Measurements from ENCODE around the gene PINLYP. TPM values are rescaled to one million over a fixed set of nuclear protein-coding genes. Genes with fewer than 3 reads are reported as not detected.

The PINLYP gene
- total RNA-seq, 4 donors from 2014 or later: 1.1 to 4.0 (median 1.6) TPM; not detected in 1

- WGBS, 2 donors (ENCODE audit: low coverage in 1 of 2): 2% methylated on average over 43 of the region's 64 CpGs; no CpG with 5 or more reads in 1 of the 2 donors
- Histone ChIP-seq H3K27ac (peak overlapping the region; percentile 86 to 98 (median 96)), H3K9me3 (no peaks in the 10 kb centered on the region), H3K36me3 (peaks cover 0 to 20% (median 9%) of the 10 kb centered on the region in 4 donors), H3K4me3 (peak overlapping the region; percentile 44 to 88 (median 62)), H3K27me3 (no peaks in the 10 kb centered on the region), H3K4me1 (peaks cover 25 to 40% (median 31%) of the 10 kb centered on the region in 4 donors)
- TF ChIP-seq EP300 (IDR thresholded peaks at IDR 0.05; ENCODE audit: low read depth): no peak
- TF ChIP-seq POLR2A (IDR thresholded peaks at IDR 0.05): peak; percentile 26
- TF ChIP-seq, protein P1, sequence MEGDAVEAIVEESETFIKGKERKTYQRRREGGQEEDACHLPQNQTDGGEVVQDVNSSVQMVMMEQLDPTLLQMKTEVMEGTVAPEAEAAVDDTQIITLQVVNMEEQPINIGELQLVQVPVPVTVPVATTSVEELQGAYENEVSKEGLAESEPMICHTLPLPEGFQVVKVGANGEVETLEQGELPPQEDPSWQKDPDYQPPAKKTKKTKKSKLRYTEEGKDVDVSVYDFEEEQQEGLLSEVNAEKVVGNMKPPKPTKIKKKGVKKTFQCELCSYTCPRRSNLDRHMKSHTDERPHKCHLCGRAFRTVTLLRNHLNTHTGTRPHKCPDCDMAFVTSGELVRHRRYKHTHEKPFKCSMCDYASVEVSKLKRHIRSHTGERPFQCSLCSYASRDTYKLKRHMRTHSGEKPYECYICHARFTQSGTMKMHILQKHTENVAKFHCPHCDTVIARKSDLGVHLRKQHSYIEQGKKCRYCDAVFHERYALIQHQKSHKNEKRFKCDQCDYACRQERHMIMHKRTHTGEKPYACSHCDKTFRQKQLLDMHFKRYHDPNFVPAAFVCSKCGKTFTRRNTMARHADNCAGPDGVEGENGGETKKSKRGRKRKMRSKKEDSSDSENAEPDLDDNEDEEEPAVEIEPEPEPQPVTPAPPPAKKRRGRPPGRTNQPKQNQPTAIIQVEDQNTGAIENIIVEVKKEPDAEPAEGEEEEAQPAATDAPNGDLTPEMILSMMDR (IDR thresholded peaks at IDR 0.05): peak; percentile 57 to 86 (median 75)
- peak in 1 of 3 donors; percentile 7 for TF ChIP-seq POLR2AphosphoS5 (IDR thresholded peaks at IDR 0.05)
- in situ Hi-C loops (cut with MboI; ENCODE audit: low pct_ligation_motif_present in 1 of 4, low pct_unique_long_range_greater_than_20kb in 1 of 4, low sequenced_read_pairs in 3 of 4) (no loop called here), intact Hi-C loops (cut with DNase I; ENCODE audit: low total_unique reads) (loop anchor here (10.0 kb wide), 1 partner anchor 60 kb away; the partner anchor contains the start of gene ZNF575)
- peak; percentile 62 for DNase-seq
Observed at GRCh38 chr19:43594710-43595604, 19.4 kb downstream of the PINLYP start.

DNA sequence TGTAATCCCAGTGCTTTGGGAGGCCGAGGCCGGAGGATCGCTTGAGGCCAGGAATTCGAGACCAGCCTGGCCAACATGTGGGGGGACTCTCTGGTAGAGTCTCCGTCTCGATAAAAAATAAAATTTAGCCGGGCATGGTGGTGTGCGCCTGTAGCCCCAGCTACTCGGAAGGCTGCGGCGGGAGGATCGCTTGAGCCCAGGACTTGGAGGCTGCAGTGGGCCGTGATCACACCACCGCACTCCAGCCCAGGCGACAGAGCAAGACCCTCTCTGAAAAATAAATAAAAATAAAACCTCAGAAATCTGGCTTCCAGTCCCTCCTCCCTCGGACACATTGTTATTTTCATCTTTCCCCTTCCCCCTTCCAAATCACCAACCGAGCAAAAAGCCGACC is 20.0 kb downstream of the PINLYP start:
- intact Hi-C loops (cut with DNase I; ENCODE audit: low total_unique reads): loop anchor here (10.0 kb wide), 1 partner anchor 61 kb away; the partner anchor contains the start of gene ZNF575

GRCh38 chr19:43595999-43596841 is 20.6 kb downstream of the PINLYP start, which contains the start of the genes IRGQ and ZNF576:
Gene IRGQ, minus strand, starts transcription at chr19:43596134. Its CDS starts 796 bp downstream, at chr19:43595338.
Gene ZNF576, plus strand, starts transcription at chr19:43596595. Its CDS starts 514 bp downstream, at chr19:43597109.
- peaks cover 0 to 20% (median 9%) of the 10 kb centered on the region in 4 donors for H3K36me3 ChIP-seq
- TF ChIP-seq, protein P1 (IDR thresholded peaks at IDR 0.05): peak in 2 of 5 experiments; percentile 12 to 19
- TF ChIP-seq POLR2AphosphoS5 (IDR thresholded peaks at IDR 0.05) (peak; percentile 96 to 97 (median 96)), POLR2A (IDR thresholded peaks at IDR 0.05) (peak; percentile 93), EP300 (IDR thresholded peaks at IDR 0.05; ENCODE audit: low read depth) (no peak)
- WGBS, 2 donors (ENCODE audit: low coverage in 1 of 2): 1% methylated on average over 55 of the region's 60 CpGs; no CpG with 5 or more reads in 1 of the 2 donors
- intact Hi-C loops (cut with DNase I; ENCODE audit: low total_unique reads) (loop anchor here (10.0 kb wide), 1 partner anchor 61 kb away; the partner anchor contains the start of gene ZNF575), in situ Hi-C loops (cut with MboI; ENCODE audit: low pct_ligation_motif_present in 1 of 4, low pct_unique_long_range_greater_than_20kb in 1 of 4, low sequenced_read_pairs in 3 of 4) (no loop called here)
- no peaks in the 10 kb centered on the region for H3K27me3 ChIP-seq
- peak within 1 kb of the TSS; percentile 86 to 98 (median 96) for H3K27ac ChIP-seq
- H3K4me3 ChIP-seq: peak within 1 kb of the TSS; percentile 50 to 88 (median 73)
- H3K9me3 ChIP-seq: no peaks in the 10 kb centered on the region
- peaks cover 25 to 40% (median 31%) of the 10 kb centered on the region in 4 donors for H3K4me1 ChIP-seq
- peak; percentile 100 for DNase-seq

More for the DNA sequence above, 20.0 kb downstream of the PINLYP start:
- no peaks in the 10 kb centered on the region for H3K9me3 ChIP-seq
- TF ChIP-seq POLR2A (IDR thresholded peaks at IDR 0.05) (no peak), EP300 (IDR thresholded peaks at IDR 0.05; ENCODE audit: low read depth) (no peak), POLR2AphosphoS5 (IDR thresholded peaks at IDR 0.05) (no peak)
- TF ChIP-seq, protein P1 (IDR thresholded peaks at IDR 0.05): no peak
- peaks cover 0 to 20% (median 9%) of the 10 kb centered on the region in 4 donors for H3K36me3 ChIP-seq
- no peaks in the 10 kb centered on the region for H3K27me3 ChIP-seq
- WGBS, 2 donors (ENCODE audit: low coverage in 1 of 2): 1% methylated on average over 18 of the region's 18 CpGs; no CpG with 5 or more reads in 1 of the 2 donors
- H3K4me1 ChIP-seq: peaks cover 25 to 40% (median 31%) of the 10 kb centered on the region in 4 donors
- peak overlapping the region; percentile 44 to 88 (median 62) for H3K4me3 ChIP-seq
- in situ Hi-C loops (cut with MboI; ENCODE audit: low pct_ligation_motif_present in 1 of 4, low pct_unique_long_range_greater_than_20kb in 1 of 4, low sequenced_read_pairs in 3 of 4): no loop called here
- H3K27ac ChIP-seq: peak overlapping the region; percentile 86 to 98 (median 96)
- peak; percentile 28 for DNase-seq

Measured in transverse colon (tissue), 4 donors.